Eye (tissue), 1 donor: ENCODE data around the gene MRAP.

Source experiments
- DNase-seq: peaks from one replicate; pipeline ENCODE4 v3.0.0-alpha.2; 2015

Gene MRAP

GRCh38 chr21:32350211-32350980 lies 51.7 kb downstream of the MRAP start:
- DNase-seq, result no peak

- no peak for DNase-seq
Measured at GRCh38 chr21:32350981-32351380, 52.3 kb downstream of the MRAP start.

- no peak for DNase-seq
Measured at GRCh38 chr21:32351428-32351827, 52.8 kb downstream of the MRAP start.

- DNase-seq, result peak; percentile 67
Measured at GRCh38 chr21:32352526-32352925, 53.9 kb downstream of the MRAP start.

- no peak for DNase-seq
Measured at GRCh38 chr21:32353002-32353711, 54.5 kb downstream of the MRAP start.

- no peak for DNase-seq
Measured at GRCh38 chr21:32356874-32357395, 58.3 kb downstream of the MRAP start.

- no peak for DNase-seq
Measured at GRCh38 chr21:32359719-32360260, 61.1 kb downstream of the MRAP start.

GRCh38 chr21:32360401-32360975 lies 61.8 kb downstream of the MRAP start:
- DNase-seq, result no peak
